Effector CD8-positive, alpha-beta T cell (primary cell): ENCODE results near the gene HCN2.

Source experiments
- DNase-seq: peaks from one replicate; lab custom pipeline; 2025; lab: John Stamatoyannopoulos, UW

Gene HCN2

GRCh38 chr19:656751-657559, 67.3 kb downstream of the HCN2 start:
- no peak for DNase-seq

GRCh38 chr19:657611-658010, 67.9 kb downstream of the HCN2 start:
- DNase-seq: no peak

- no peak for DNase-seq
These were observed 68.6 kb downstream of the HCN2 start for GRCh38 chr19:658059-658839.

GRCh38 chr19:658916-659839, 69.5 kb downstream of the HCN2 start:
- DNase-seq: no peak

GRCh38 chr19:660793-661426, 71.2 kb downstream of the HCN2 start:
- no peak for DNase-seq

GRCh38 chr19:661427-662196, 71.9 kb downstream of the HCN2 start:
- DNase-seq: peak; percentile 35

GRCh38 chr19:662207-662961, 72.7 kb downstream of the HCN2 start:
- DNase-seq: peak; percentile 54

GRCh38 chr19:662962-663681, 73.4 kb downstream of the HCN2 start, which contains the start of gene RNF126:
Gene RNF126, minus strand, starts transcription at chr19:663214. Its CDS starts 93 bp downstream, at chr19:663121.
- peak; percentile 93 for DNase-seq

- DNase-seq: no peak
These were observed 74.0 kb downstream of the HCN2 start for GRCh38 chr19:663682-664117.

- DNase-seq: peak; percentile 79
These were observed 75.3 kb downstream of the HCN2 start for GRCh38 chr19:664913-665443.
